Right lobe of liver (tissue), 6 donors: Measurements from ENCODE around the gene PSME3IP1. TPM values are rescaled to one million over a fixed set of nuclear protein-coding genes. Genes with fewer than 3 reads are reported as not detected.

Experiments
- ATAC-seq, 4 donors: fragments of 200-7000 bp; cut with Tn5 transposase; one replicate each; pipeline ENCODE4 v1.9.1; 2020; ENCODE audit warnings: mild to moderate bottlenecking in 4 of 4, moderate library complexity in 4 of 4
- DNase-seq, 3 donors: peaks; one replicate each; pipeline ENCODE4 v3.0.0-alpha.2; 2020
- H3K27ac ChIP-seq, 3 donors: fragments of 200-600 bp; one replicate each; pipeline ENCODE4 v1.8.0; 2022
- H3K27me3 ChIP-seq, 2 donors: fragments of 200-600 bp; one replicate each; pipeline ENCODE4 v1.8.0; 2022
- H3K36me3 ChIP-seq, 4 donors: fragments of 200-600 bp; sonication (generic) in 1 of 4; one replicate each; pipeline versions ENCODE4 v1.5.1 to v1.8.0; 2017 to 2022; ENCODE audit warnings: control low read depth in 1 of 4
- H3K4me1 ChIP-seq, 4 donors: fragments of 200-600 bp; sonication (generic) in 1 of 4; one replicate each; pipeline versions ENCODE4 v1.5.1 to v1.8.0; 2017 to 2022; ENCODE audit warnings: control low read depth in 1 of 4
- H3K4me3 ChIP-seq, 3 donors: fragments of 200-600 bp; one replicate each; pipeline ENCODE4 v1.8.0; 2022
- H3K9me3 ChIP-seq, 4 donors: fragments of 200-600 bp; sonication (generic) in 1 of 4; one replicate each; pipeline versions ENCODE4 v1.5.1 to v1.8.0; 2017 to 2022; ENCODE audit warnings: control low read depth in 1 of 4
- CTCF ChIP-seq, 4 donors: fragments of 200-600 bp in 3 of 4; fragments of 450-650 bp in 1 of 4; IDR thresholded peaks; one replicate each; pipeline versions ENCODE4 v1.5.1 to v1.8.0; 2016 to 2022; ENCODE audit warnings: antibody characterized with exemption in 4 of 4, mild to moderate bottlenecking in 2 of 4
- POLR2A ChIP-seq: fragments of 450-650 bp; IDR thresholded peaks from one replicate; pipeline ENCODE4 v1.6.1; 2017; ENCODE audit warnings: antibody characterized with exemption, mild to moderate bottlenecking
- WGBS: methylation state at CpG from one replicate; pipeline ENCODE4 v1.1.6; 2018; ENCODE audit warnings: low coverage, low lambda C conversion rate; ENCODE audit not compliant: insufficient coverage; ENCODE audit errors: missing lambda C conversion rate; 5-methylcytosine and 5-hydroxymethylcytosine counted together
- intact Hi-C, 2 donors: fragments of 100-400 bp; cut with DNase I; formaldehyde crosslinking; loops; one replicate each; pipeline versions ENCODE4 v1.11.2 to v1.14.1; 2022
- total RNA-seq, 6 experiments: library from RNA; depleted of rRNA in 2 of 6; stranded (reverse); fragments of >200 nt in 2 of 6; fragmentation: NEBNext Ultra II Directional in 3 of 6; extraction: Animal tissue kit (Norgen Biotek cat#: 25700) in 3 of 6; gene quantifications; one replicate each; pipeline versions ENCODE4 v1.1.0 to v1.2.4, GENCODE V29; 2016 to 2023
- donor health status: DM: no; HTN: yes; CAD: no.
- donor health status: DM: no; HTN: no; CAD: no.
- donor health status: DM: no; HTN: no; CAD: no.
- donor health status: DM: no; HTN: yes; CAD: no.
- donor health status: DM: no; HTN: yes; CAD: no.

Gene PSME3IP1
- total RNA-seq, 6 experiments from 2014 or later = 26.2 to 61.8 (median 34.5) TPM

- no peak for DNase-seq
- Histone ChIP-seq H3K4me1 (peaks cover 0 to 6% (median 0%) of the 10 kb centered on the region in 4 donors), H3K27ac (no peak overlapping the region)
Measured at GRCh38 chr16:57151369-57151768, 34.5 kb downstream of the PSME3IP1 start.

GRCh38 chr16:57150682-57151330 lies 35.0 kb downstream of the PSME3IP1 start:
- H3K9me3 ChIP-seq = no peaks in the 10 kb centered on the region
- intact Hi-C loops = no loop called here
- no peak overlapping the region for H3K27ac ChIP-seq
- H3K4me3 ChIP-seq = no peak overlapping the region
- 0% methylated on average over 1 of the region's 9 CpGs for WGBS
- peaks cover 0 to 21% (median 8%) of the 10 kb centered on the region in 4 donors for H3K36me3 ChIP-seq
- DNase-seq = peak in 1 of 3 donors; percentile 31
- H3K27me3 ChIP-seq = no peaks in the 10 kb centered on the region
- no peak for TF ChIP-seq POLR2A
- no peak for TF ChIP-seq CTCF (IDR thresholded peaks at IDR 0.05)
- ATAC-seq = no peak
- H3K4me1 ChIP-seq = peaks cover 0 to under 1% (median 0%) of the 10 kb centered on the region in 4 donors

More at GRCh38 chr16:57151369-57151768, 34.5 kb downstream of the PSME3IP1 start:
- no peak overlapping the region for H3K4me3 ChIP-seq
- peaks cover 0 to 21% (median 8%) of the 10 kb centered on the region in 4 donors for H3K36me3 ChIP-seq
- 90% methylated on average over 2 of the region's 2 CpGs for WGBS
- no peaks in the 10 kb centered on the region for H3K9me3 ChIP-seq
- no peaks in the 10 kb centered on the region for H3K27me3 ChIP-seq
- intact Hi-C loops = no loop called here
- ATAC-seq = no peak
- TF ChIP-seq CTCF (IDR thresholded peaks at IDR 0.05) (no peak), POLR2A (no peak)

GRCh38 chr16:57149391-57149790 lies 36.4 kb downstream of the PSME3IP1 start:
- no peaks in the 10 kb centered on the region for H3K27me3 ChIP-seq
- TF ChIP-seq POLR2A (no peak), CTCF (IDR thresholded peaks at IDR 0.05) (no peak)
- ATAC-seq (no peak), DNase-seq (peak in 1 of 3 donors; percentile 35)
- intact Hi-C loops = no loop called here
- H3K4me3 ChIP-seq = no peak overlapping the region
- peaks cover 0 to 16% (median 5%) of the 10 kb centered on the region in 4 donors for H3K36me3 ChIP-seq
- no peaks in the 10 kb centered on the region for H3K9me3 ChIP-seq
- H3K4me1 ChIP-seq = no peaks in the 10 kb centered on the region
- no peak overlapping the region for H3K27ac ChIP-seq
- no CpG with 5 or more reads among the region's 10 CpGs for WGBS

GRCh38 chr16:57148481-57148880 lies 37.4 kb downstream of the PSME3IP1 start:
- H3K27me3 ChIP-seq = no peaks in the 10 kb centered on the region
- DNase-seq = peak in 1 of 3 donors; percentile 34
- no peaks in the 10 kb centered on the region for H3K9me3 ChIP-seq
- no peak for ATAC-seq
- intact Hi-C loops = no loop called here
- H3K4me3 ChIP-seq = no peak overlapping the region
- H3K36me3 ChIP-seq = peaks cover 0 to 7% (median 1%) of the 10 kb centered on the region in 4 donors
- H3K4me1 ChIP-seq = no peaks in the 10 kb centered on the region
- peak overlapping the region in 1 of 3 donors; percentile 16 for H3K27ac ChIP-seq
- whole genome bisulfite sequencing = 98% methylated on average over 6 of the region's 6 CpGs
- TF ChIP-seq POLR2A (no peak), CTCF (IDR thresholded peaks at IDR 0.05) (no peak)
